Measurements from ENCODE around the gene COX5B.
"Not testable (repeated sequence)": the region's sequence is repeated elsewhere in the genome, so short reads cannot be mapped to it uniquely, and the experiment has no call there.

The COX5B gene

DNA sequence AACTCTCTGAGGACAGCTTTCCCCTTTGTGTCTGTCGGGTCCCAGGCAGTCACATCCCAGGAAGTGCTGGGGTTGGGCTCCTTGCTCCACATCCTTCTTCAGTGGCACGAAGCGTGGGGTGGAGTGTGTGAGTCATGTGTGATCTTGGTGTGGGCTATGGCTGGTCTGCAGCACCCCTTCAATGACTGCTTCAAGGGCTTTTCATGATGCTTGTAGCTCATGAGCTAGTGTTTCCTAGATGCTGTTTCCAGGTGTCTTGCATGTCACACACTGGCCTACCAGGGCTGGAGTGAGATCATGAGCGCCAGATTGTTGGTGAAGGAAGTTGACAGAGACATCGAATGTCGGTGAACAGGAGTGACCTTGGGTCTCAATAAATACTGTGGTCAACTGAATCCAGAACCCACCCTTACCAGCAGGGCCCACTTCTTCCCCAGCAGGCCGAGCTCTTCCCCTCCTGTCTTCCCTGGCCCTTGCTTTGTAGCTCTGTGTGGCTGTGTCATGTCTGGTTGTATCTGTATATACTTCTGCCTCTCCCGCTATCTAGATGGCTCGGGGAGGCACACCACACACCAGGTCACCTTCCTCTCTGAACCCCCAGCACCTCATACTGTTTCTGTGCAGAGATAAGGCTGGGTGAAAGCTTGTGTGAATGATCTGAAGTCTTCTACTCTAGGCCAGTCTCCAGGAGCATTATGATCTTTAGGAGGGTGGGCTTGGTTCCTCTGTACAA lies 27.5 kb downstream of the COX5B start:
- no peak for DNase-seq (ENCODE audit: low read depth)

DNA sequence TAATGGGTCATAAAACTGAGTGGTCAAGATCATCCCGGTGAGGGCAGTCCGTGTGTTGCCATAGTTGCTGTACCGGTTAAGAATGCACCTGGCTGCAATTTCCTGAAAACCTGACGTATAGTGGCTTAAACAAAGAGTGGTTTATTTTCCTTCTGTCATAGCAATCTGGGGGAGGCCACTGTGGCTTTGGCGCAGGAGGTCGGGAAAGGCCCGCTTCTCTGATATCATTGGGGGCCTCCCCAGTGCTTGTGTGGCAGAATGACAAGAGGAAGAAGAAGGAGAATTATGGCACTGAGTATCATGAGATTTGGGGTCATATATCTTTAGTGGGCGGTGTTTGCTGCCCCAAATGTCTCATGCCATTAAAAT lies 28.0 kb downstream of the COX5B start:
- no peak for DNase-seq (ENCODE audit: low read depth)

DNA sequence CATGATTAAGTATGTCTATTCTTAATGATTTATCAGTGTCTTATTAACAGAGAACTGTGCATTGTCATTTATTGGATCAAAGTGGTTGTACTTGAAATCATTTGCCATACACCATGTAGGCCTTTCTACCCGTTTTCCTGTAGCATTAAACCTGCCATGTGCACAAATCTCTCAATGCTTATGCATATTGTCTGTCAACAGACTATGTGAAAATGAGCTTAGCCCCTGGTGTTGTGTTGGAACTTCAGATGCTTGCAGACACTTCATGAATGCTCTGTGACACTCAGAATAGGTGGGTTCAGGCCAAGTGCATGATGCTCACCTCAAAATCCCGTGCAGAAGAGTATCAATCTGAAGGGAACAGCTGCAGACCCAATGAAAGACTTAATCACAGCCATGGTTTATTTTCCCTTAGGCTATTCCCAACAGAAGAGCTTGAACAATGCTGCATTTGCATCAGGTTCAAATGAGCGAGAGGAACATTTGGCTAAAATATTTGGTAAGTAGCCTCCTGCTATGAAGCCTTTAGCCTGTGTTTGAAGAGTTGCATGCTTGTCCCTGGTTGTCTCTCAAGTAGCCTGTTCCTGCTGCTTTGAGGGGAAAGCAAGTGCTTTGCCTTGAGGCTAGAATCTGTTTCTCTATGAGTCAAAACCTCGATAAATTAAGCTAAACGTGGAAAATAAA lies 29.7 kb downstream of the COX5B start:
- DNase-seq (ENCODE audit: low read depth) = no peak

DNA sequence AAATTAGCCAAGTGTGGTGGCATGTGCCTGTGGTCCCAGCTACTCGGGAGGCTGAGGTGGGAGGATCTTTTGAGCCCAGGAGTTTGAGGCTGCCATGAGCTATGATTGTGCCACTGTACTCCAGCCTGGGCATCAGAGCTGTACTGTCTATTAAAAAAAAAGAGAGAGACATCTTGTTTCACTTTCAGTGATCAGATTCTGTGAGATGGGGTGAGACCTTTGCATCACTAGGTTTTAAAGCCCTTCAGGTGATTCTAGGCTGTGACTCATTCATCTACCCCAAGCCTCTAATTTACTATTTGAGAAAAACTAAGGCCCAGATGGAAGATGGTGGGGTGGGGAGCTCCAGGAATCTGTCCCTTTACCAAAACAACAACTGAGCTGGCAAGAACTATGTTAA lies 30.8 kb downstream of the COX5B start:
- DNase-seq (ENCODE audit: low read depth) = no peak

DNA sequence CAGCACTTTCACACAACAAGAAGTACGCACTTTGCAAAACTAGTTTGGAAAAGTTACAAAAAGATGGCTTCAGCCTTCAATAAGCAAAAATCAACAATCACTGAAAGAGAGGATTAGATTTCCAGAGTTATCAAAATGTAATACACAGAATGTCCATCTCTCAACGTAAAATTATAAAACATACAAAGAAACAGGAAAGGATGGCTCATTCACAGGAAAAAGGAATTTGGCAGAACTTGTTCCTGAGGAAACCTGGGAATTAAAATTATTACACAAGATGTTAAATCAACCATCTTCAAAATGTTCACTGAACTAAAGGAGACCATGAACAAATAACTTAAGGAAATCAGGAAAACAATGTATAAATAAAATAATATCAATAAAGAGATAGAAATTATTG lies 31.6 kb downstream of the COX5B start:
- no peak for DNase-seq (ENCODE audit: low read depth)

DNA sequence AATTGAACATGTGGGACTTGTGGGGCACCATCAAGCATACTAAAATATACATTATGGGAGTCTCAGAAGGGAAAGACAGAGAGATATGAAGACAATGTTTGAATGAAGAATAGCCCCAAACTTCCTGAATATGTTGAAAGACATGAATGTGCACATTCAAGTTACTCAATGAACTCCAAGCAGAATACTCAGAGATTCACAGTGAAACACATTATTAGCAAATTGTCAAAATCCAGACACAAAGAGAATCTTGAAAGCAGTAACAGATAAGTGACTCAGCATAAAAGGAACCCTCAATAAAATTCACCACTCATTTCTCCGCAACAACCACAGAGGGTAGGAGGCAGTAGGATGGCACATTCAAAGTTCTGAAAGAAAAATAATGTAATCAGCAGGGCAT lies 32.4 kb downstream of the COX5B start:
- no peak for DNase-seq (ENCODE audit: low read depth)

DNA sequence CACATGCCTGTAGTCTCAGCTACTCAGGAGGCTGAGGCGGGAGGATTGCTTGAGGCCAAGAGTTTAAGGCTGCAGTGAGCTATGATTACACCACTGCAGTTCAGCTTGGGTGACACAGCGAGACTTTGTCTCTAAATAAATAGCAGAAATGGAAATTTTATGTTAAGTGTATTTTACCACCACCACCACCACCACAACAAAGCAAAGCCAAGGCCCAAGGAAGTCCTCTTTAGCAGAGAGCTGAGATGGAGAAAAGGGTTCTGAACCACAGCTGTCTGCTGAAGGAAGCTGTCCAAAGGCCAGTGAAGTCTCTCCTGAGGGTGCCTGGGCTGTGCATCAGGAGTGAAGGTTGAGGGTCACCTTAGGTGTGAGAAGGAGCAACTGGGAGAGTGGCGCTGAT lies 41.4 kb downstream of the COX5B start:
- DNase-seq (ENCODE audit: low read depth) = not testable (repeated sequence)

DNA sequence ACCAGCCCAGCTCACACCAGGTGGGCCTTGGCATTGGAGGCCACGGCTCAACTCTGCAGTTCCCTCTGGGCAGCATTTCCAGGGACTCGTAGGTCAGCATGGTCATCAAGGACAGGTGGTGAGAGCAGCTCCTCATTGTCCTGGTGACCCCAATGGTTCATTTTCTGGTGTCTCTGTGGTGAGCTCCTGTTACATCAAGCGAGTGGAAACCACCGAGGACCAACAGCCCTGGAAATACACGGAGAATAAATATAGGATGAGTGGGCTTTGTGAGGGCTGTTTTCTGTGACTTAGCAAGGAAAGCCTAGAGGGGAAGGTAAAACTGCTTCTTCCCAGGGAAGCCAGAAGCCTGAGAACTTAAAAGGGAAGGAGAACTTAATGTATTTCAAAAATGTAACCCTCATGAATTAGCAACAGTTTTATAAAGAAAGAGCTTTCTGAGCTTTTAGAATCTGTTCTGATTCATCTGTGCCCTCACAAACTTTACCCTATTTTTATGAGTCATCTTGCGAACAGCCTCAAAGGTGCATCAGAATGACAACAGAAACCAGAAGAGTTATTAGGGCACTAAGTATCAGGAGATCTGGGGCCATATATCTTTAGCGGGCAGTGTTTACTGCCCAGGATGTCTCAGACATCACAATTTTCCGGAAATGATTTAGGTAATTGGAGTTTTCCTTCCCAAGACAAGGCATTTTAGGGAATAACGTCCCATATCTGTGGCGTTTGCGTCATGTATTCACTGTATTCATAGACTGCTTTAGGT lies 42.4 kb downstream of the COX5B start:
- DNase-seq (ENCODE audit: low read depth) = no peak

DNA sequence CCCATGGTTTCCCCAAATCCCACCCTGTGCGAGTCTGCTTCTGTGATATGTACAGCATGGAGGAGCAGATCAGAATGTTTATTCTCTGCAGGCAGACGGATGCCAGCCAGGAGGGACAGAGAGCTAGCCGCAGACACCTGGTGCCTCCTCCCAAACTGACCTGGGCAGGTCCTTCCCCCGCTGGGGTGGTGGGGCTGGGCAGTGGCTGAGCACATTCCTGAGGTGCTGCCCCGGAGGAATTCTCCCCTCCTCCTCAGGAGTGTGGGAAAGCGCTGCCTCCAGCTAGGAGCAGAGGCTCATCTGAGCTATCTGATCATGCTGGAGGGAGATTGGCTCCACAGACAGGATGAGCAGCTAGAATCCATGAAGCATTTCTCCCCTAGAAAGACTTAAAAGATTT lies 45.3 kb downstream of the COX5B start:
- no peak for DNase-seq (ENCODE audit: low read depth)

DNA sequence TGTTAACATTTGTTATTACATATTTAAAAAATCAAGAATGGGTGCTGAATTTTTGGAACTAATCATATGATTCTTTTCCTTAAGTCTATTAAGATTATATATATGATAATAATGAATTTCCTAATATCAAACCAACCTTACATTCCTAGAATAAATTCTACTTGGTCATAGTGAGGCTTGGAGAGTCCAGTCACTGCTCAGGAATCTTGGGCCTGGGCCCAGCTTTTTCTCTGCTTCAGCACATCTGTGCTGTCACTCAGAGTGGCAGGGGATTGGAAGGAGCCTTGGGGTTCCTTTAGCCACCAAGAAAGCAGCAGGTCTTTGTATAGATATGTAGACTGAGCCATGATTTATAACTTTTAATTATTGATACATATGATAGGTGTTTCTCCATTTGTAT lies 47.6 kb downstream of the COX5B start:
- no peak for DNase-seq (ENCODE audit: low read depth)

DNA sequence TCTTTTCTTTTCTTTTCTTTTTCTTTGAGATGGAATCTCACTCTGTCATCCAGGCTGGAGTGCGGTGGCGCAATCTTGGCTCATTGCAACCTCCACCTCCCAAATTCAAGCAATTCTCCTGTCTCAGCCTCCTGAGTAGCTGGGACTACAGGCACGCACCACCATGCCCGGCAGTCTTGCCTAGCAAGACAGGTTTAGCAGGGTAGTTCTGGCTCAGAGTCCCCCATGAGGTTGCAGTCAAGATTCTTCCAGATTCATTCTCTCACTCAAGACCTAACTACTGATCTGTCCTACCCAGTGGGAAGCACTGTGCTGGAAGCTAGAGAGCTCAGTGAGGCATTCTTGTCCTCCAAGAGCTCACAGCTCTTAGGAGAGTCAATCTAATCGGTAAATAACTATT lies 49.9 kb downstream of the COX5B start:
- DNase-seq (ENCODE audit: low read depth) = no peak

DNA sequence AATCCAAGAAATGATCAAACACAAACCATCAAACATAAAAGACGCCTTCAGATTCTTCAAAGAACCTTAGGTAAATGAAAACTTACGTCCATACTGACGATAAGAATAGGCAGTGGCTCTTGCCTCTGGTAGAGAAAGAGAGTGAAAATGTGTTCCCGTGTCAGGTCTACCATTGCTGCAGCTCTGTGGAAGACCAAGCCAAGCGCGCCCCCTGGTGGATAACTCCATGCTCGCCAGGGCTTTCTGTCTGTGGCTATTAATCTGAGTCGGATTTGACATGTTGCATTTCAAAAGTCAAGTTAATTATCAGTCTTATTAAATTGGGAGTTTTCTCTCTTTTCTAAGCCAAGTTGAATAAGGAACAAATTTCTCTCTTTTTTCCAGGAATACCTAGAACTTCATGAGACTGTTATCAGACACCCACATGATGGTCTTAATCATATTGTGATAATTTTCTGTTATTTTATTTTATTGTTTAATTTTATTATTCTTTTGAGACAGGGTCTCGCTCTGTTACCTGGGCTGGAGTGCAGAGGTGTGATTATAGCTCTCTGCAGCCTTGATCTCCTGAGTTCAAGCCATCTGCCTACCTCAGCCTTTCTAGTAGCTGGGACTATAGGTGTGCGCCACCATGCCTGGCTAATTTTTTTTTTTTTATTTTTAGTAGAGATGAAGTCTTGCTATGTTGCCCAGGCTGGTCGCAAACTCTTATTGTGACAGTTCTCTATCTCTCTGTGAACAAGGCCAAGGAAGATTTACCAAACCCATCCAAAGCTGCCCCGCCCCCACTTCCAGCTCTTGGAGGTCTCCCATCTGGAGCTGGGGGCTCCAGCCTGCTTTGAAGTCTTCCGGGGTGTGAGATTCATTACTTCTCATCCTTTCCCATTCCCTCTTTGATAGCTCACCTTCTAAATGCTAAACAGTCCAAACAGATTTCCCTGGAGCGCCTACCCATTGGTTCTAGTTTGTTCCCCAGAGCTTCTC lies 51.7 kb downstream of the COX5B start:
- DNase-seq (ENCODE audit: low read depth) = peak; percentile 96

Measured in stimulated activated CD8-positive, alpha-beta memory T cell treated with anti-CD3 and anti-CD28 coated beads, Interleukin-15, amount 100 ng/mL, for 1 hour (primary cell).